Measurements from ENCODE around the gene TMEM178B.

DNA sequence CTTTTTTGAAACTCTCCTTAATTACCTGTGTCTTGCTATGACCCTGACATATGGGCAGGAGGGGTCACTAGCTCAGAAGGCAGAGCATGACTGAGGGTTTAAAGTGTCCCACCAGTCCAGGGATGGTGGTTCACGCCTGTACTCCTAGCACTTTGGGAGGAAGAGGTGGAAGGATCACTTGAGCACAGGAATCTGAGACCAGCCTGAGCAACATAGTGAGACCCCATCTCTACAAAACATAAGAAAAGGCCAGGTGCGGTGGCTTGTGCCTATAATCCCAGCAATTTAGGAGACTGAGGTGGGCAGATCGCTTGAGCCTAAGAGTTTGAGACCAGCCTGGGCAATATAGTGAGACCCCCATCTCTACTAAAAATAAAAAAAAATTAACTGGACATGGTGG is 133.8 kb downstream of the TMEM178B start:
- TF ChIP-seq POLR2A (IDR thresholded peaks at IDR 0.05) (no peak), CTCF (IDR thresholded peaks at IDR 0.05) (no peak)

All from ovary (tissue), 3 donors.